Globus pallidus (tissue), 1 donor: ENCODE data around the gene NTF3.
"Not testable (repeated sequence)": the region's sequence is repeated elsewhere in the genome, so short reads cannot be mapped to it uniquely, and the experiment has no call there.

ENCODE experiments used
- DNase-seq: peaks from one replicate; pipeline ENCODE4 v3.0.0-alpha.2; 2015; ENCODE audit warnings: low spot score

NTF3 gene

GRCh38 chr12:5534426-5535199 lies 102.7 kb downstream of the NTF3 start:
- no peak for DNase-seq

GRCh38 chr12:5535541-5535940 lies 103.6 kb downstream of the NTF3 start:
- no peak for DNase-seq

GRCh38 chr12:5537026-5537615 lies 105.2 kb downstream of the NTF3 start:
- DNase-seq, result not testable (repeated sequence)

- DNase-seq, result no peak
These were observed 105.9 kb downstream of the NTF3 start for GRCh38 chr12:5537771-5538170.
